Nephron progenitor cell (in vitro differentiated cells): ENCODE results near the gene NCKAP5.

Experiments used
- DNase-seq: peaks from one replicate; pipeline ENCODE4 v3.0.0; 2021
- H3K27ac Mint-ChIP-seq: 2 replicates; pipeline ENCODE4 v1.8.0; 2021; ENCODE audit warnings: mild to moderate bottlenecking, moderate library complexity, mixed read lengths
- H3K27me3 Mint-ChIP-seq: 2 replicates; pipeline ENCODE4 v1.8.0; 2021; ENCODE audit warnings: mild to moderate bottlenecking, low read depth, mixed read lengths; ENCODE audit not compliant: poor library complexity
- H3K36me3 Mint-ChIP-seq: 2 replicates; pipeline ENCODE4 v1.8.0; 2021; ENCODE audit warnings: low read depth, mixed read lengths
- H3K4me1 Mint-ChIP-seq: 2 replicates; pipeline ENCODE4 v1.8.0; 2021; ENCODE audit warnings: mixed read lengths
- H3K4me3 Mint-ChIP-seq: 2 replicates; pipeline ENCODE4 v1.8.0; 2021; ENCODE audit warnings: mild to moderate bottlenecking, moderate library complexity, mixed read lengths
- H3K9me3 Mint-ChIP-seq: 2 replicates; pipeline ENCODE4 v1.8.0; 2021; ENCODE audit warnings: mild to moderate bottlenecking, moderate library complexity, mixed read lengths
- TF ChIP-seq, protein P1 (sequence below): fragments of 200-600 bp; sonication (generic); IDR thresholded peaks from 2 replicates; pipeline ENCODE4 v1.5.0; 2021; ENCODE audit warnings: antibody characterized with exemption

The NCKAP5 gene

GRCh38 chr2:132754867-132755472 lies 813.3 kb downstream of the NCKAP5 start:
- peaks cover 5% of the 10 kb centered on the region for H3K36me3 Mint-ChIP-seq
- H3K9me3 Mint-ChIP-seq: peaks cover 17% of the 10 kb centered on the region
- H3K4me1 Mint-ChIP-seq: peaks cover 52% of the 10 kb centered on the region
- no peak overlapping the region for H3K4me3 Mint-ChIP-seq
- TF ChIP-seq, protein P1, sequence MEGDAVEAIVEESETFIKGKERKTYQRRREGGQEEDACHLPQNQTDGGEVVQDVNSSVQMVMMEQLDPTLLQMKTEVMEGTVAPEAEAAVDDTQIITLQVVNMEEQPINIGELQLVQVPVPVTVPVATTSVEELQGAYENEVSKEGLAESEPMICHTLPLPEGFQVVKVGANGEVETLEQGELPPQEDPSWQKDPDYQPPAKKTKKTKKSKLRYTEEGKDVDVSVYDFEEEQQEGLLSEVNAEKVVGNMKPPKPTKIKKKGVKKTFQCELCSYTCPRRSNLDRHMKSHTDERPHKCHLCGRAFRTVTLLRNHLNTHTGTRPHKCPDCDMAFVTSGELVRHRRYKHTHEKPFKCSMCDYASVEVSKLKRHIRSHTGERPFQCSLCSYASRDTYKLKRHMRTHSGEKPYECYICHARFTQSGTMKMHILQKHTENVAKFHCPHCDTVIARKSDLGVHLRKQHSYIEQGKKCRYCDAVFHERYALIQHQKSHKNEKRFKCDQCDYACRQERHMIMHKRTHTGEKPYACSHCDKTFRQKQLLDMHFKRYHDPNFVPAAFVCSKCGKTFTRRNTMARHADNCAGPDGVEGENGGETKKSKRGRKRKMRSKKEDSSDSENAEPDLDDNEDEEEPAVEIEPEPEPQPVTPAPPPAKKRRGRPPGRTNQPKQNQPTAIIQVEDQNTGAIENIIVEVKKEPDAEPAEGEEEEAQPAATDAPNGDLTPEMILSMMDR: no peak
- no peaks in the 10 kb centered on the region for H3K27me3 Mint-ChIP-seq
- no peak overlapping the region for H3K27ac Mint-ChIP-seq
- DNase-seq: no peak

DNA sequence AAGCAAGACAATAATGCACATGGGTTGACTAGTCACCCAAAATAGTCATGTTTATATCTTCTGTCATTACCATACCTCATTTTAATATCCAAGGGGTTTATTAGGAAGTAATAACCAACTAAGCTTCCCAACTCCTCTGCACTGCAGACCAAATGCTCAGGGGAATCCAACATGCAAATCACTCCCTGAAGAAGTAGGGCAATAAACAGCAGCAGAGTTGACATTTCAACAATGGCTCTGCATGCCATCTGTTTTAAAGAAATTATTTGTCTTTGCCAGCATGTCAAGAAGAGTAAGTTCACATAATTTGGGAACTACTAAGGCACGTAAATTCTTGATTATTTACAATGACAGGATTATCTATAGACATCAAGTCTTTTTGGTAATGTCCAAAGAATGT lies 813.9 kb downstream of the NCKAP5 start:
- DNase-seq: no peak
- H3K27ac Mint-ChIP-seq: no peak overlapping the region
- H3K9me3 Mint-ChIP-seq: peaks cover 11% of the 10 kb centered on the region
- no peak overlapping the region for H3K4me3 Mint-ChIP-seq
- no peaks in the 10 kb centered on the region for H3K27me3 Mint-ChIP-seq
- TF ChIP-seq, protein P1: no peak
- peaks cover 52% of the 10 kb centered on the region for H3K4me1 Mint-ChIP-seq
- no peaks in the 10 kb centered on the region for H3K36me3 Mint-ChIP-seq

GRCh38 chr2:132752421-132753206 lies 815.6 kb downstream of the NCKAP5 start:
- Mint-ChIP-seq H3K27ac (no peak overlapping the region), H3K9me3 (peaks cover 3% of the 10 kb centered on the region), H3K4me3 (no peak overlapping the region), H3K36me3 (no peaks in the 10 kb centered on the region), H3K4me1 (peaks cover 38% of the 10 kb centered on the region), H3K27me3 (no peaks in the 10 kb centered on the region)
- no peak for DNase-seq
- TF ChIP-seq, protein P1: no peak

GRCh38 chr2:132751836-132752235 lies 816.4 kb downstream of the NCKAP5 start:
- no peak overlapping the region for H3K27ac Mint-ChIP-seq
- DNase-seq: no peak
- peaks cover 3% of the 10 kb centered on the region for H3K9me3 Mint-ChIP-seq
- TF ChIP-seq, protein P1: no peak
- H3K4me1 Mint-ChIP-seq: peaks cover 30% of the 10 kb centered on the region
- no peaks in the 10 kb centered on the region for H3K27me3 Mint-ChIP-seq
- H3K4me3 Mint-ChIP-seq: no peak overlapping the region
- no peaks in the 10 kb centered on the region for H3K36me3 Mint-ChIP-seq

GRCh38 chr2:132750606-132751005 lies 817.7 kb downstream of the NCKAP5 start:
- Mint-ChIP-seq H3K27ac (no peak overlapping the region), H3K4me3 (no peak overlapping the region)
- no peak for DNase-seq

More at GRCh38 chr2:132750606-132751005, 817.7 kb downstream of the NCKAP5 start:
- TF ChIP-seq, protein P1: no peak
- H3K4me1 Mint-ChIP-seq: peaks cover 25% of the 10 kb centered on the region
- H3K9me3 Mint-ChIP-seq: peaks cover 3% of the 10 kb centered on the region
- H3K36me3 Mint-ChIP-seq: no peaks in the 10 kb centered on the region
- no peaks in the 10 kb centered on the region for H3K27me3 Mint-ChIP-seq
